TTC549 (cell line): Measurements from ENCODE around the gene ID4.
"Not testable (repeated sequence)": the region's sequence is repeated elsewhere in the genome, so short reads cannot be mapped to it uniquely, and the experiment has no call there.

Experiments
- FAIRE-seq: peaks from 2 replicates; lab custom pipeline; 2012; peaks lifted over from hg19 to GRCh38; lab: Jason Lieb, UNC

ID4 gene

DNA sequence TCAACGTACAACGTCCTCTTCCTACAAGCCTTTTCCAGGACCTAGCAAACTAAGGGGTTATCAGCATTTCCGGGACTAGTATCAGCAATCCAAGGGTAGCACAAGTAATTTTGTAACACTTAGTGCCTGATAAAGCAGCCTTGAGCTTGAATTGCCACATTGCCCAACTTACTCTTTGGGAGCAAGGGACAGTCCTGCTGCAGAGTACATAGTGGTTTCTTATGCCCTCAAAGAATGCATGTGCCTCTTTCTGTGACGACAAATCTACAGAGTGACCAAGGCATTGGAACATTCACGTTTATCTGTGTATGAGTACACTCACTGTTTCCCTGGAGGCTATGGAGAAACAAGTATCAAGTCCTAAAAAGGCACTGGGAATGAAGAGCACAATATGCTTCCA lies 3.2 kb upstream of the ID4 start:
- FAIRE-seq = no peak

- no peak for FAIRE-seq
These were observed 2.3 kb upstream of the ID4 start for GRCh38 chr6:19834858-19835257.

- FAIRE-seq = no peak
These were observed 1.6 kb upstream of the ID4 start for GRCh38 chr6:19835605-19836004.

- FAIRE-seq = no peak
These were observed 606 bp downstream of the ID4 start for GRCh38 chr6:19837511-19838441.

DNA sequence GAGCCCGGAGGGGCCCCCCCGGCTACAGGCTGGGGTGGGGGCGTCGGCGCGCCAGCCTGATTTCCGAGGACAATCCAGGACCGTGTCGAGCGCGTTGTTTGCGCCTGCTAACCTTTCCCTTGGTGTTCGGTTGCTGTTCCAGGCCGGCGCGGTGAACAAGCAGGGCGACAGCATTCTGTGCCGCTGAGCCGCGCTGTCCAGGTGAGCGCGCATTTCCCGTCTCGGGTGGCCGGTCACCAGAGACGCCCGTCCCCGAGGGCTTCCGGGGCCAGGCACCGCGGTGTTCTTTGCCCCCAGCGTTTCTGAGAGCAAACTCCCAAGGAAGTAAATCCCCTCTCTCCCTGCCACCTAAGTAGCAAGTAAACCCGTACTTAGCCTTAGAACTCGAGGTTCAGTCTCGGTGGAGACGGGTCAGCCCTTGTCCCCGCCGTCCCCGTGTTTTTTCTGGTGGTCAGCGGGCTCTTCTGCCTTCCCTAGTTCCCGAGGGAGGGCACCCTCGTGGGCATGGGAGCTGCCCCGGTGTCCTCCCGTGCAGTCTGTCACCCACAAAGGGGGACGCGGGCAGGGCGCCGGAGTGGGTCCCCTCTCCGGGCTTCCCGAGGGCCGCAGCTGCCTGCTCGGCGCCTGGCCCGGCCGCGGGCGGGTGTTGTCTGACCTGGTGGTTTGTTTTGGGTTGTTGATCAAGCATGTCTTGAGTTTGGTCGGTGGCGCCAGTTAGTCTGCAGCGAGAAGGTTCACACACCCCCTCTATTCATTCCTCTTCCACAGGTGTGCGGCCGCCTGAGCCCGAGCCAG lies 1.5 kb downstream of the ID4 start:
- FAIRE-seq = no peak

- FAIRE-seq = no peak
These were observed 2.0 kb downstream of the ID4 start for GRCh38 chr6:19839237-19839546.

- peak; percentile 55 for FAIRE-seq
These were observed 2.6 kb downstream of the ID4 start for GRCh38 chr6:19839788-19840187.

- FAIRE-seq = no peak
These were observed 4.0 kb downstream of the ID4 start for GRCh38 chr6:19841181-19841580.

DNA sequence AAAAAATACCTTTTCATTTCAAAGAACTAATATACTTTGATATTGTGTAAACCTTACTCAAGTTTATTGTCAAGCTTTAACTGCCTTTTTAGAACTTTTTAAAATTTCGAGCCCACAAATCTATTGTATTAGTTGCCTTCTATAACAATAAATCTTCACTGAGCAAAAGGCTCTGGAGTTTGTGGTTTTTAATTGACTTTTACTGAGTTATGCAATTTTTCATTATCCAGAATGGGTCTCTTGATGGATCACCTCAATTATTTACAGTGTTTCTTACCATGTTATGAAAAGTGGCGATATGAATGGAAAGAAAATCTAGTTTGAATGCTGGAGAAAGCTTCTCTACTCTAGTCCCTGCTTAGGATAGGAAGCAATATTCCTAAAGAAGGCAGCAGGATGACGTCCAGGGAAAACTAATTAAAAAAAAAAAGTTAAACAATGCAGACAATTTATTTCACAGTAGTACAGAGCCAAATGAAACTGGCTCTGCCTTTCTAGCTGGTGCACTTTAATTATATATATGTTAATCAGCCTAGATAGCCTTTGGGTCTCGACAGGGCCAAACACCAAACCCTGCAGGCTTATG lies 5.0 kb downstream of the ID4 start:
- no peak for FAIRE-seq

- FAIRE-seq = no peak
These were observed 7.5 kb downstream of the ID4 start for GRCh38 chr6:19844689-19845088.

- no peak for FAIRE-seq
These were observed 8.3 kb downstream of the ID4 start for GRCh38 chr6:19845266-19846041.

DNA sequence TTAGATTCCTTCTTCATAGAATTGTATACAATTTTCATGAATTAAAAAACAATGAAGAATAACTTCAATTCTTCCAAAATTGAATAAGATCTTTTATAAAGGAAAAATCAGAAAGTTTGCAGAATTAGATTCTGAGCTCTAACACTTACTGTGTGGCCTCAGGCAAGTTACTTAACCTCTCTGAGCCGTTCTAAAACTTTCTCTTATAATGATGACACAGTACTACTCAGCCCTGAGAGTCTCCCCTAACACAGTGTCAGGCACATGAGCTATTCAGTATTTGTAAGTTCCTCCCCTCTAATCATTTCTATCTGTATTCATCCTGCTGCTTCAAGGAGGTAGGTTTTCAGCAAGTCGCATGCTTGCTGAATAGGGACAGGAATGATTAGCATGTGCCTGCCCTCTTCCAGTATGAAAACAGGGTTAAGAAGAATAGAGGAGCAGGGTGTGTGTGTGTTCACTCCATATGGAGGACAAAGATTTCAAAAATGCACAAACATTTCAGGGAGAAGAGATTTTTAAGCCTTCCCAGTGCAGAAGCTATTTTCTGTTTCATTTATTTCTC lies 11.4 kb downstream of the ID4 start:
- peak; percentile 17 for FAIRE-seq

DNA sequence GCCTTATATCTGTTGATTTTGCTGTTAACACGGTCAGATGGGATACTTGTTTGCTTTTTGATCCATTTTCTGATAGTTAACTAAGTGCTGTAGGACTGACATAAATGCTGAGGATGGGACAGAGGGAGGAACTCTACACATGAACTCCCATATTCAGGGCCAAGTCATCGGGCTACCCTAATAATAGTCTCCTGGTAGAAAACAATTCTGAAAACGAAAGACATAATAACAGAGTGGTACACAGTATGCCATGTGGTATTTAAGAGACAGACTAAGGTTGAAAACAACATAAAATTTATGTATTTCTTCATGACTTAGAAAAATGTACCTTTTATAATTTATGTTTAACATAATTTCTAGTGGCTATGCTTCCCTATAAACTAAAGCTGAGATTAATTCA lies 12.0 kb downstream of the ID4 start:
- FAIRE-seq = peak; percentile 62

- no peak for FAIRE-seq
These were observed 12.6 kb downstream of the ID4 start for GRCh38 chr6:19849755-19850154.

GRCh38 chr6:19851241-19852089 lies 14.3 kb downstream of the ID4 start:
- FAIRE-seq = peak; percentile 96

DNA sequence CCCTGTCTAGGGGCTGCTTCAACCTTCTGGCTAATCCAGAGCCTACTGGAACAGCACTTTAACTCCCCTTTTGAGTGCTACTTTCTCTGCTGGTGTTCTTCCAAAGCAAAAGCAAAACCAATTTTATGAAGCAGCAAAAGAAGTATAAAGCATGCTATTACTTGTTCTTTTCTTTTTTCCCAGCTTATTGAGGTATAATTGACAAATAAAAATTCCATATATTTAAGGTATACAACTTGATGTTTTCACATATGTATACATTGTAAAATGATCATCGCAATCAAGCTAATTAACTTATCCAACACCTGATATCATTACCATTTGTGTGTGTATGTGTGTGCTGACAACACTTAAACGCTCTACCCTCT lies 14.9 kb downstream of the ID4 start:
- no peak for FAIRE-seq

GRCh38 chr6:19852927-19853326 lies 15.8 kb downstream of the ID4 start:
- no peak for FAIRE-seq

DNA sequence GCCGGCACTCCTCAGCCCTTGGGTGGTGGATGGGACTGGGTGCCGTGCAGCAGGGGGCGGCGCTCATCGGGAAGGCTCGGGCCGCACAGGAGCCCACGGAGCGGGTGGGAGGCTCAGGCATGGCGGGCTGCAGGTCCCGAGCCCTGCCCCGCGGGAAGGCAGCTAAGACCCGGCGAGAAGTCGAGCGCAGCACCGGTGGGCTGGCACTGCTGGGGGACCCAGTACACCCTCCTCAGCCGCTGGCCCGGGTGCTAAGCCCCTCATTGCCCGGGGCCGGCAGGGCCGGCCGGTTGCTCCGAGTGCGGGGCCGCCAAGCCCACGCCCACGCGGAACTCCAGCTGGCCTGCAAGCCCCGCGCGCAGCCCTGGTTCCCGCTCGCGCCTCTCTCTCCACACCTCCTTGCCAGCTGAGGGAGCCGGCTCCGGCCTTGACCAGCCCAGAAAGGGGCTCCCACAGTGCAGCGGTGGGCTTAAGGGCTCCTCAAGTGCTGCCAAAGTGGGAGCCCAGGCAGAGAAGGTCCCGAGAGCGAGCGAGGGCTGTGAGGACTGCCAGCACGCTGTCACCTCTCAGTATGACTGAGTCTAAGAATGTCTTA lies 17.3 kb downstream of the ID4 start:
- FAIRE-seq = not testable (repeated sequence)

DNA sequence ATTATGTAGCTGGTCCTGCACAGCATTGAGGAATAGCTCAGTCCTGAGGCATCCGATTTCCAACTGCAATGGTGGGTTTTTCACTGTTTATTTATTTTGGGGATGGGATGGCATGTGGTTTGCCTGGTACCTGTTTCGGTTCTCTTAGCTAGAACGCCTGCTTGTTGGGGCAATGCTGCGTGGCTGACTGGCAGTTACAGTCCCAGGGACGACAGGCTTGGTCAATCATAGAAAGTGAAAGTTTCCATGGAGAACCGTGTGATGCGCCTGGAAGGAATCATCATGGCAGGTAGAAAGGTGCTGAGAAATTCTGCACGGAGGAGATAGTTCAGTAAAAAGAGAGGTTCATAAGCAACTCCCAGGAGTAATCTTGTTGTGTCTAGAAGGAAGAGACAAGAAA lies 18.4 kb downstream of the ID4 start:
- no peak for FAIRE-seq

DNA sequence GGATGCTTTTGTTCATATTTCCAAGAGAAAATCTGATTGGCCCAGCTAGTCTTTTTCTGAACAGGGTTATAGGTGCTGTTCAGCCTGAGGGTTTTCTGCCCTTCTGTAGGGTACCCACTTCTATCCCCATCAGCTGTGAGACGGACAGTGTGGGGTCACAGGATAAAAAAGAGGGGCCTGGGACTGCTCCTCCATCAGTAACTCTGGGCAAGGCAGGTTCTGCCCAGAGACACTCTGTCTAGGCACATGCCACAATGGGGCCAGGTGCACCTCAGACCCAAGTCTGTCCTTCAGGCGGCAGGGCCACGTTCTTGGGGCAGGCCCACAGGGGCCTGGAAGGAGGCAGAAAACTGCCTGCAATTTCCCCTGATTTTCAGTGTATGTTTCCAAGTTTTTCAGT lies 20.0 kb downstream of the ID4 start:
- no peak for FAIRE-seq

GRCh38 chr6:19857703-19858102 lies 20.5 kb downstream of the ID4 start:
- FAIRE-seq = no peak
